Bronchial epithelial cell (primary cell): ENCODE results near the gene NEURL1. TPM values are rescaled to one million over a fixed set of nuclear protein-coding genes. Genes with fewer than 3 reads are reported as not detected.
A peak's percentile ranks its signal among the peaks of the same experiment; 100 is the strongest.

Experiments used
- DNase-seq: peaks from one replicate; pipeline ENCODE4 v3.0.0-alpha.2; 2010; ENCODE audit warnings: low read depth
- FAIRE-seq: peaks from 2 replicates; lab custom pipeline; 2011; peaks lifted over from hg19 to GRCh38; lab: Jason Lieb, UNC
- H3K27me3 ChIP-seq: 2 replicates; pipeline ENCODE4 v1.5.1; 2011; ENCODE audit warnings: low read length; ENCODE audit not compliant: control insufficient read depth, insufficient read depth
- H3K36me3 ChIP-seq: 2 replicates; pipeline ENCODE4 v1.5.1; 2011; ENCODE audit warnings: low read length; ENCODE audit not compliant: control insufficient read depth, insufficient read depth
- H3K4me3 ChIP-seq: 2 replicates; pipeline ENCODE4 v1.5.1; 2011; ENCODE audit warnings: mild to moderate bottlenecking, low read depth, low read length, control low read depth
- CTCF ChIP-seq: IDR thresholded peaks from 2 replicates; pipeline ENCODE4 v1.5.1; 2011; ENCODE audit warnings: mild to moderate bottlenecking, moderate library complexity, low read length, control low read depth, inconsistent platforms; ENCODE audit not compliant: insufficient read depth, severe bottlenecking
- total RNA-seq: library from RNA; depleted of rRNA; stranded (reverse); fragments of >200 nt; gene quantifications from 2 replicates; pipeline ENCODE4 v1.2.1, GENCODE V29; 2014

Gene NEURL1
- total RNA-seq, 1 donor from 2014 or later = 1.1 TPM

- DNase-seq (peak; percentile 32), FAIRE-seq (no peak)
- peak; percentile 39 for TF ChIP-seq CTCF
- no peaks in the 10 kb centered on the region for H3K36me3 ChIP-seq
- no peak overlapping the region for H3K4me3 ChIP-seq
- no peaks in the 10 kb centered on the region for H3K27me3 ChIP-seq
These were observed 49.5 kb downstream of the NEURL1 start for GRCh38 chr10:103542764-103543616.

- DNase-seq (no peak), FAIRE-seq (no peak)
- no peak for TF ChIP-seq CTCF
- H3K36me3 ChIP-seq = no peaks in the 10 kb centered on the region
- no peak overlapping the region for H3K4me3 ChIP-seq
- no peaks in the 10 kb centered on the region for H3K27me3 ChIP-seq
These were observed 50.4 kb downstream of the NEURL1 start for GRCh38 chr10:103543617-103544525.

GRCh38 chr10:103544657-103545310 is 51.3 kb downstream of the NEURL1 start:
- Histone ChIP-seq H3K4me3 (no peak overlapping the region), H3K36me3 (no peaks in the 10 kb centered on the region), H3K27me3 (no peaks in the 10 kb centered on the region)
- no peak for FAIRE-seq
- no peak for TF ChIP-seq CTCF
- no peak for DNase-seq

- no peak for TF ChIP-seq CTCF
- no peak for FAIRE-seq
- Histone ChIP-seq H3K27me3 (no peaks in the 10 kb centered on the region), H3K36me3 (no peaks in the 10 kb centered on the region), H3K4me3 (no peak overlapping the region)
- no peak for DNase-seq
These were observed 51.9 kb downstream of the NEURL1 start for GRCh38 chr10:103545366-103545765.

GRCh38 chr10:103545771-103546281 is 52.3 kb downstream of the NEURL1 start:
- H3K36me3 ChIP-seq = no peaks in the 10 kb centered on the region
- H3K4me3 ChIP-seq = no peak overlapping the region
- DNase-seq = no peak
- no peak for FAIRE-seq
- TF ChIP-seq CTCF = no peak
- H3K27me3 ChIP-seq = no peaks in the 10 kb centered on the region
